Measurements from ENCODE around the gene LMTK3. TPM values are rescaled to one million over a fixed set of nuclear protein-coding genes. Genes with fewer than 3 reads are reported as not detected.

The LMTK3 gene, protein sequence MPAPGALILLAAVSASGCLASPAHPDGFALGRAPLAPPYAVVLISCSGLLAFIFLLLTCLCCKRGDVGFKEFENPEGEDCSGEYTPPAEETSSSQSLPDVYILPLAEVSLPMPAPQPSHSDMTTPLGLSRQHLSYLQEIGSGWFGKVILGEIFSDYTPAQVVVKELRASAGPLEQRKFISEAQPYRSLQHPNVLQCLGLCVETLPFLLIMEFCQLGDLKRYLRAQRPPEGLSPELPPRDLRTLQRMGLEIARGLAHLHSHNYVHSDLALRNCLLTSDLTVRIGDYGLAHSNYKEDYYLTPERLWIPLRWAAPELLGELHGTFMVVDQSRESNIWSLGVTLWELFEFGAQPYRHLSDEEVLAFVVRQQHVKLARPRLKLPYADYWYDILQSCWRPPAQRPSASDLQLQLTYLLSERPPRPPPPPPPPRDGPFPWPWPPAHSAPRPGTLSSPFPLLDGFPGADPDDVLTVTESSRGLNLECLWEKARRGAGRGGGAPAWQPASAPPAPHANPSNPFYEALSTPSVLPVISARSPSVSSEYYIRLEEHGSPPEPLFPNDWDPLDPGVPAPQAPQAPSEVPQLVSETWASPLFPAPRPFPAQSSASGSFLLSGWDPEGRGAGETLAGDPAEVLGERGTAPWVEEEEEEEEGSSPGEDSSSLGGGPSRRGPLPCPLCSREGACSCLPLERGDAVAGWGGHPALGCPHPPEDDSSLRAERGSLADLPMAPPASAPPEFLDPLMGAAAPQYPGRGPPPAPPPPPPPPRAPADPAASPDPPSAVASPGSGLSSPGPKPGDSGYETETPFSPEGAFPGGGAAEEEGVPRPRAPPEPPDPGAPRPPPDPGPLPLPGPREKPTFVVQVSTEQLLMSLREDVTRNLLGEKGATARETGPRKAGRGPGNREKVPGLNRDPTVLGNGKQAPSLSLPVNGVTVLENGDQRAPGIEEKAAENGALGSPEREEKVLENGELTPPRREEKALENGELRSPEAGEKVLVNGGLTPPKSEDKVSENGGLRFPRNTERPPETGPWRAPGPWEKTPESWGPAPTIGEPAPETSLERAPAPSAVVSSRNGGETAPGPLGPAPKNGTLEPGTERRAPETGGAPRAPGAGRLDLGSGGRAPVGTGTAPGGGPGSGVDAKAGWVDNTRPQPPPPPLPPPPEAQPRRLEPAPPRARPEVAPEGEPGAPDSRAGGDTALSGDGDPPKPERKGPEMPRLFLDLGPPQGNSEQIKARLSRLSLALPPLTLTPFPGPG (N-terminal part only)
- 1 to 10 TPM in 3 of 4 donors, under 1 TPM in 1; 0.41 to 5.3 (median 2.0) TPM for polyA plus RNA-seq (ENCODE audit: insufficient read length in 4 of 4)

DNA sequence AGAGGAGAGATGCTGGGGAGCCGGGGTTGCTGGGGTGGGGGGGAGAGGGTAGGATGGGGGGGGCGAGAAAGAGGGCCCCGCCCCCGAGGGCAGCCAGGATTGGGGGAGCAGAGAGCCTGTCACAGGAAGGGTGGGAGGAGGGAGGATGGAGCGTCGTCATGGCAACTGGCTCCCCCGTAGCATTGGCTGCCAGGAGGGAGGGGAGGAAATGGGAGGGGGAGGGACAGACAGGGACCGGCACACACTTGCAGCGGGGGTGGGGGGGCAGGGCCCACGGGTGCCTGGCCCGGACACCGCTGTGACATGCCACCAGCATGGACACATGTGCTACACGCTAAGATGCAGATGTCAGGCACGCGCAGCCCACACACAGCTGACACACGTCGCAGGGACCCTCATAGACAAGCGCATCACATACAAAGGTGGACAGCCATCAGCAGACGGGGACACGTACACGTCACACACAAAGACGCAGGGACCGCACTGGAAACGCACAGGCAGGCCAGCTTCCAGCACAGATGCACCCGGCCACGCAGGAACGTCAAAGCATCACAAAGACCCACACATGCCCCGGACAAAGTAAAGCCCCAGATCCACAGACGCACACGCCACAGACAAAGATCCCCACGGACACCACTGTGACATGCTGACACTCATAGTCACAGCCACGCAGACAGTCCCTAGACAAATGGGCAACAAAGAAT is at the start of gene LMTK3:
TSS of gene LMTK3 (minus strand) at position 36 of the 704 bp plus-strand sequence. CDS start 259 bp downstream, outside the sequence.
- DNase-seq (ENCODE audit: low read depth in 4 of 4, low spot score in 3 of 4) = no peak

DNA sequence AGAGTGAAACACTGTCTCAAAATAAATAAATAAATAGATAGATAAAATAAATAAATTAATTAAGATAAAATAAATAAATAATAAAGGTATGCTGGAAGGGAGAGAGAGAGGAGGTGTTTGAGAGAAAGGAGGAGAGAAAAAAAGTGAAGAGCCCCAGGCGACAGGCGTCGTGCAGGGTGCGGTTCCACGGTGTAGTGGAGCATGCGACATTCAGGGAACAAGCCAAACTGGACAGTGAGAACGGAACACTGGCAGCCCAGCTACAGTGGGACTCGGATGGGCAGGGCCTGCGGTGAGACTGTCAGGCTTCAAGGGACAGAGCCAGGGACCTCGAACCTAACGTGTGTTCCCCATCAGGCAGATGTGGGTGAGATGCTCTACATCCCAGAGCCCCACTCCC is 49.8 kb upstream of the LMTK3 start:
- DNase-seq (ENCODE audit: low read depth in 4 of 4, low spot score in 3 of 4) = no peak

DNA sequence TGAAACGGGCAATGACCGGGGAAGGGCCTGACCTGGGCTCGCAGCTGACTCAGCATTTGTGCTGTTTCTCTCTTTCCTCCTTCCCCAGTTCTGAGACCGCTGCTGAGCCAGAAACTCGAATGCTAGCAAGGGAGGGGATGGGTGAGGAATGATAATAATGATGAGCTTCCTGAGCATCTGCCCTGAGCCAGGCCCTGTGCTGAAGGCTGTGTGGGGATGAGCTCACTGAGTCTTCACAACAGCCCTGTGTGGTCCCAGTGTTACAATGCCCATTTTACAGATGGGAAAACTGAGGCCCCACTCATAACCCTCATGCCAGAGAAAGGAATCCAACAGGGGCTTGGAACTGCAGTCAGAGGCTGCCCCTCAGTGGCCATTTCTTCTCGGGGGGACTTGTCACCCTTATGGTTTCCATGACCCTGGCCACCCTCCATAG is 48.5 kb upstream of the LMTK3 start:
- no peak for DNase-seq (ENCODE audit: low read depth in 4 of 4, low spot score in 3 of 4)

DNA sequence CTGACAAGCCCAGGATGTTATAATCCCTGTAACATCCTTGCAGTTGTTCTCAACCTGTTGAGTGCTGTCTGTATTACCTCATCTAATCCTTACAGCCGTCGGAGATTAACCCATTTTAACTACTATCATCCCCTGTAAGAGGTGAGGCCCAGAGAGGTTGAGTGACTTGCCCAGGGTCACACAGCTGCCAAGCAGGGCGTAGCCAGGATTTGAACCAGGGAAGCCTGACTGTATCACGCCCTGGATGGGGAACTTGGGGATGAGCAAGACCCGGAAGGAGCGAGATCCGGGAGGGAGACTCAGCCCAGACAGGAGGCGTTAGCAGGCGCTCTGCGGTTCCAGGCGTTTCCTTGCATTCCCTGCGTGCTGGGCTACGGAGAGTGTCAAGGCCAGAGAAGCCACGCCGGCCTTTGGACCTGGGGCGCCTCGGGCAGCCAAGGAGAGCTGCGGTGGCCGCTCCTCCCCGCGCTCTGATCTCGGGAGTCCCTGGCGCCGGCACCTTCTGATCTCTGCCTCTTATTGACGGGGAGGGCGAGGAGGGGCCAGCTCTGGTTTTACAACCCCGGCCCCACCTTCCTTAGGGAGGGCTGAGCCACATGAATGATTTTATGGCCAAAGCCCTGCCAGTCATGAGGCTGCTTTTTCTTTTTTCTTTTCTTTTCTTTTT is 46.5 kb upstream of the LMTK3 start:
- no peak for DNase-seq (ENCODE audit: low read depth in 4 of 4, low spot score in 3 of 4)

DNA sequence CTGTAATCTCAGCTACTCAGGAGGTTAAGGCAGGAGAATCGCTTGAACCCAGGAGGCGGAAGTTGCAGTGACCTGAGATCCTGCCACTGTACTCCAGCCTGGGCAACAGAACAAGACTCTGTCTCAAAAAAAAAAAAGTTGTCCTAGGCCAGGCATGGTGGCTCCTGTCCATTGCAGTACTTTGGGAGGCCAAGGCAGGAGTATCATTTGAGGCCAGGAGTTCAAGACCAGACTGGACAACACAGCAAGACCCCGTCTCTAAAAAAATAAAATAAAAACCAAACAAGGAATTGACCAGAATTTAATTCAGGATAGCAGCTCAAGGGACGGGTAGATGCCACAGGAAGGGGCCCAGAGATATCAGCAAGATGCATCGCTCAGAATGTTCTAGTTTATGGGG is 45.2 kb upstream of the LMTK3 start:
- no peak for DNase-seq (ENCODE audit: low read depth in 4 of 4, low spot score in 3 of 4)

DNA sequence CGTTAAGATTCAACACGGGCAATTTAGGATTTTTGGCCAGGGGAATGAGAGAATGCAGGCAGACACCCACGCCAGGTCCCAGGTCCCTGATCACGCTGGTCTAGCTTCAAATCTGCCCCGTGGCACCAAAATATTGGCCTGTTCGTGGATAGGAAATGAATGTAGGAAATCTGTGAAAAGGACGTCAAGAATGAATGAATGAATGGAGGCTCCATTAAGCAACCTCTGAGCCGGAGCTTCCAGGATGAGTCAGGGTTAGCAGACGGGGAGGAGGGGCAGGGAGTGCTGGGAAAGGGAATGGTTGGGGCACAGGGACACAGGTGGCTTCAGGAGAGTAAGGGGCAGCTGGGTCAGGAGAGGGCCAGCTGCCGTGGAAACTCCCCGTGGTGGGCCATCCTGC is 44.5 kb upstream of the LMTK3 start:
- DNase-seq (ENCODE audit: low read depth in 4 of 4, low spot score in 3 of 4) = no peak

DNA sequence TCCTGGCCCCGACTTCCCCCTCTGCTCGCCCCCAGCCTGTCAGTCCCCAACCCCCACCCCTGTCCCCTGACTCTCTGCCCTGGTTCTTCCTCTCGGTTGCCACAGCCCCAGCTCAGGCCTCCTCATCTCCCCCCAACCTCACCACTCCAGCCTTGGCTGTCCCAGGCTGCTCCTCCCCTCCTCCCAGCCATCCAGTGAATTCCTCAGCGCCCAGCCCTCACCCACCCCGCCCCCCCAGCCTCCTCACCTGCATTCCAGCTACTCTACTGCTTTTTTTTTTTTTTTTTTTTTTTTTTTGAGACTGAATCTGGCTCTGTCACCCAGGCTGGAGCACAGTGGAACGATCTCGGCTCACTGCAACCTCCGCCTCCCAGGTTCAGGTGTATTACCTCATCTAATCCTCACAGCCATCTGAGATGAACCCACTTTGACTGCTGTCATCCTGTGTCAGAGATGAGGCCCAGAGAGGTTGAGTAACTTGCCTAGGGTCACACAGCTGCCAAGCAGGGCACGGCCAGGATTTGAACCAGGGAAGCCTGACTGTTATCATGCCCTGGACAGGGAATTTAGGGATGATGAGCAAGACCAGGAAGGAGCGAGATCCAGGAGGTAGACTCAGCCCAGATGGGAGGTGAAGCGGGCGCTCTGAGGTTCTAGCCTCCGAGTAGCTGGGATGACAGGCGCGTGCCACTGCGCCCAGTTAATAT is 42.9 kb upstream of the LMTK3 start:
- no peak for DNase-seq (ENCODE audit: low read depth in 4 of 4, low spot score in 3 of 4)

DNA sequence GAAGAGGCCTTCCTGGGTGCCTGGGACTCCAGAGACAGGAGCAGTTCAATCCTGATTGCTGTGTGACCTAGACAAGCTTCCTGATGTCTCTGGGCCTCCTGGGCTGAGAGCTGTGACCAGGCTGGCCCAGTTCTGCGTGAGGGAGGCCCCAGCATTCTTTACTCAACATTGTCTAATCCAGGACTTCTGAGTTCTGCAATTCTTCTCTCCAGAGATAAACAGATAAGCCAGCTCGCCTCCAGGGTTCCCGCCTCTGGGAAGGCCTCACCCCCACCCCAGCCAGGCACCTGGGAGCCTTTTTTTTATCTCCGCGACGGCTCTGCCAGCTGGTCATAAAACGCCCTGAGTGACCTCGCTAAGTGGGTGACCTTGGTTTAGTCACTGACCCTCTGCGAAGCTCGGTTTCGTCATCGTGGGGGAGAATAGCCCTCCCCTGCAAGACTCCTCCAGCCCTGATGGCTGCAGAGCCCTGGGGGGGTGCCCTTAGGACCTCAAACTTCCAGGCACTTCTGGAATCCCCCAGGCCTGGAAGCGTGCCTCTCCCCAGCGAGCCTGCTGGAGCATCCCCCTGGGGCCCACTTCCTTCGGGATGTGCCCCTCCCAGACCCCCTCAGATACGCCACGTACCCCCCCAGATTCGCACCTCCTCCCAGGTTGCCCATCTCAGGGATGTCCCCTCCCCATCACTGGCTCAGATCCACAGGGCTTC is 42.2 kb upstream of the LMTK3 start:
- DNase-seq (ENCODE audit: low read depth in 4 of 4, low spot score in 3 of 4) = no peak

DNA sequence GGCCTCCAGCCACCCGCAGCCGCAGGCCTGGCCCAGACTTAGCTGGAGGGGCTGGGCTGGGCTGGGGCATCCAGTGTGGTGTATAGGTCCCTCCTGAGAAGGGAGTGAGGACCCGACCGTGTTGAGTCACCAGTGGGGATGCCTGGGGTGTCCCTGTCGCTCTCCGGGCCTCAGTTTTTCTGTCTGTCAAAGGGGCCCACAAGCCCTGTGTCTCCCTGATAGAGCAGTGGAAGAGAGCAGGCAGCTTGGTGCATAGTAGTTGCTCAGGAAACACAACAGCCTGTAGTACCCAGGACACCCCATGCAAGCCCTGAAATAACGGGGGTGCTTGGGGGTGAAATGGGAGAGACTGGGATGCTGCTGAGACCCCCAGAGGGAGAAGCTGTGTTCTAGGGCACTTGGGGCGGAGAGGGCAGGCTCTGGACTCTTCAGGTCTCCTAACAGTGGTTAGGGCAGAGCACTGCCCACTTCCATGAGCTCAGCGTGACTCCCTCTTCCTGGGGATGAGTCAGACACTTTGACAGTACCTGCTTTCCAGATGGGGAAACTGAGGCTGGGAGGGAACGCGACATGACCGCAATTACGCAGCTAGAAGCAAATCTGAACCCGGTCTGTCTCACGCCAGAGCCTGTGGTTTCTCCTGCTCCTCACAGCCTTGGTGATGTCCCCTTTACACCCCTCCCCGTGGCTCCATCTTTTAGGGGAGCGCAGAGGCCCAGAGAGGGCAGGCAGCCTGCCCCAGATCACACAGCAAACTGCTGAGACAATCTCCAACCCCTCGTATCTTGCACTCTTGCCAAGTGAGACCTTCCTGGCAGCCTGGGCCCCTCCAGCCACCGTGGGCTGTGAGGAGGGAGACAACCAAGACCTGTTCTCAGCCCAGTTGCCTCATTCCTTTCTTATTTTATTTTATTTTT is 41.0 kb upstream of the LMTK3 start:
- no peak for DNase-seq (ENCODE audit: low read depth in 4 of 4, low spot score in 3 of 4)

DNA sequence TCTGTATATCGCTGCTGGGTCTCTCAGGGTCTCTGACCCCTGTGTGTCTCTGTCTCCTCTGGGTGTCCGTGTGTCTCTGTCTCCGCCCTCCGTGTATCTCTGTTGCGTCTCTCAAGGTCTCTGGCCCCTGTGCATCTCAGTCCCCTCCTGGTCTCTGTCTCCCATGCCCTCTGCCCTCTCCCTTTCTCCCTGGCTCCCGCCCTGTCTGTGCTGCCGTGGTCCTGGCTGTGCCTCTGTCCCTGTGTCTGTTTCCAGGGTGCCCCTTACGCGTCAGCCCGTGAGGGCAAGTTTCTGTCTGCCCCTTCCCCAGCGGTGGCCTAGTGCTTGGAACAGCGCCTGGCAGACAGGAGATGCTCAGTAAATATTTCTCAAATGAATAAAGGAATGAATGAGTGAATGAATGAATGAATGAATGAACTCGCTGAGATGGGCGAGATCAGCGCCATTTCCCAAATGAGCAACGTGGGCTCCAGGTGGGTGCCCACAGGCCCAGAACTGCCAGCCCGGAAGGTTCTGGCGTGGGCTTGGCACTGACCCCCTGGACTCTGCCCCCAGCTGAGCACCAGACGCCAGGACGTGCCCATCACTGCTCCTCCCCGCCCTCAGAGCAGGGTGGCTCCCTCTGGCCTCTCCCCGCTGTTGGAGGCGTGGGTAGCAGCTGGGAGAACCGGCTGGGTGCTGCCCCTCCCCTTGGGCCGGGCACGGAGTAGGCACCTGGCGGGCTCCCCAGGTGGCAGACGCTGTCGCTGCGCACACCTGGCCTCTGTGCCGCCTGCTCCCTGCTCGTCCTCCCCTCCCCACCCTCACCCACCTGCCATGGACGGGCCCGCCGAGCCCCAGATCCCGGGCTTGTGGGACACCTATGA is 40.0 kb upstream of the LMTK3 start, which contains the start of gene SULT2B1:
TSS of gene SULT2B1 (plus strand) at position 736 of the 866 bp plus-strand sequence. CDS start at position 817, 81 bp downstream.
- no peak for DNase-seq (ENCODE audit: low read depth in 4 of 4, low spot score in 3 of 4)

DNA sequence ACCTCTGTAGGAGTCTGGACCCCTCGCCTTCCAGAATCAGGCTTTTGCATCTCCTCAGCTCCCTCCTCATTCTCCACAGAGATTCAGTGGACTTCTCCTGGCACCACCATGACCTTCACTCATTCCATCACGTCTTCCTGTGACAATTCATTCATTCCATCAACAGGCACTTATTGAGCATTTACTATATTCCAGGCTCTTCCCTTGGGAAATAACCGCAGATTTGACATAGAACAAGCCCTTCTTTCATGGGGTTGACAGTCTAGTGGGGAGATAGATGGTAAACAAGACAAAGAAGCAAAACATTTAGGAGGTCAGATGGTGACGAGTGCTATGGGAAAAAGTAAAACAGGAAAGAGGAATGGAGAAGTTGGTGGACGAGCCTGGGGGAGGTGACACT is 37.7 kb upstream of the LMTK3 start:
- DNase-seq (ENCODE audit: low read depth in 4 of 4, low spot score in 3 of 4) = no peak

DNA sequence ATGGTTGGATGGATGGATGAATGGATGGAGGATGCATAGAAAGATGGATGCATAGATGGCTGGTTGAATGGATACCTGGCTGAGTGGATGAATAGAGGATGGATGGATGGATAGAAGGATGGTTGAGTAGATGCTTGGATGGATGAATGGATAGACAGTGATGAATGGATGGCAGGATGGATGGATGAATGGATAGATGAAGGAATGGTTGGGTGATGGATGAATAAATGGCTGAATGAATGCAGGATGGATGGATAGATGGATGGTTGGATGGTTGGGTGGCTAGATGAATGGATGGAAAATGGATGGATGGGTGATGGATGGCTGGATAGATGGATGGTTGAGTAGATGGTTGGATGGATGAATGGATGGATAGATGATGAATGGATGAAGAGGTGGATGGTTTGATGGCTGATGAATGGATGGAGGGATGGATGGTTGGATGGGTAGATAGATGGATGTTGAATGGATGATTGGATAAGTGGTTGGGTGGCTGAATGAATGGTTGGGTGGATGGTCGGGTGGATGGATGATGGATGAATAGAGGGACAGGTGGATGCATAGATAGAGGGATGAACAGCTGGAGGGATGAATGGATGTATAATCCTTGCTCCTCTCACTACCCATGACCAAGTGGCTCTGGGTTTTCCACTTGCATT is 36.7 kb upstream of the LMTK3 start:
- DNase-seq (ENCODE audit: low read depth in 4 of 4, low spot score in 3 of 4) = no peak

DNA sequence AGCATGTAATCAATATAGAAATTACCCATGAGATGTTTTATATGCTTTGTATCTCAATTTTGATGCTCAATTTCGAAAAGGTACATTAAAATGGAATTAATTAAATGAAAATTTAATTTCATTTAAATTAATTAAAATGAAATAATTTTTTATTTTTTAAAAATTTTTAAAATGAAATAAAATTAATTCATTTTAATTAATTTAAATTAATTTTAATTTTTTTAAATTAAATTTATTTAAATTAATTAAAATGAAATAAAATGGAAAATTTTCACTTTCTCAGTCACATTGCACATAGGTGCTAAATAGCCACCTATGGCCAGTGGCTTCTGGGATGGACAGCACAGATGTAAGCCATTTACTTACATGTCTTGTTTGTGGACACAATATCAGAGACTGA is 36.1 kb upstream of the LMTK3 start:
- DNase-seq (ENCODE audit: low read depth in 4 of 4, low spot score in 3 of 4) = no peak

DNA sequence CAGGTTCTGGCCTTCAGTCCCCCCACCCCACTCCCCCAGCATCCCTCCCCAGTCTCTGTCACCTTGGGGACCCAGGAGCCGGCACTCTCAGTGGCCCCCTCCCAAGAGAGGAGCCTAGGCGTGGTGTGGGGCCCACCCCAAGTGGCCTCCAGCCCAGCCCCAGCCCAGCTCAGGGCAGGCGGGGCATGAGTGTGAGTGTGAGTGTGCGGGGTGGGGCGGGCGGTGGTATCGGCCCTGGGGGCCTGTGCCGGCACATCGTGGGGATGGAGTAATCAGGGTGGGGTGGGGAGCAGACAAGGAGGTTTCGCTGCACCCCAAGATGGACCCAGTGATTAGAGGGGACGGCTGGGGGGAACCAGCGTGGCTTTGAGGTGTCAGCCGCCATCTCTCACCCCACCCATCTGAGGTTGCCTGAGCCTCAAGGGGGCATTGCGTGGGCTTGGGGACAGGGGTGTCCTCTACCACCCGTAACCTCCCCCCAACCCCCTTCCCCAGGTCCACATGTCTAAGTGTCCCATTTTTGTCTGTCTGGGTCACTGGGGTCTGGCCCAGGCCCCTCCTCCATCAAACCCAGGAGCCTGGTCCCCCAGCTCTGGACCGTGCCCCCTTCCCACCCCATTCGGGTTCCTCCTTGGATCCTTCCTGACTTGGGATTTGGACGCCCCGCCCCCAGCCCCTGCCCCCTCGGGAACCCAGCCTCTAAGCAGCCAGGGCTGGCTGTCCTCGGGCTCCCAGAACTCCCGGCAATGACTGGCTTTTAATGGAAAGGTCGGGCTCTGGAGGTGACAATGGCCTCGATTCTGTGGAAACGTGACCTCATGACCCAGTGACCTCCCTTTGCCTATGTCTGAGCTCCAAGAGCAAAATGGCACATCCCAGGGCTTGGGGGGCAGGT is 33.5 kb upstream of the LMTK3 start:
- DNase-seq (ENCODE audit: low read depth in 4 of 4, low spot score in 3 of 4) = no peak
